CD4-positive, alpha-beta T cell treated with Interleukin-2 at 100 ng/mL for 4 hours (primary cell): ENCODE results near the gene NRN1L.

Experiments used
- DNase-seq: peaks from one replicate; pipeline ENCODE4 v3.0.0-alpha.2; 2020; ENCODE audit warnings: low spot score

NRN1L gene

DNA sequence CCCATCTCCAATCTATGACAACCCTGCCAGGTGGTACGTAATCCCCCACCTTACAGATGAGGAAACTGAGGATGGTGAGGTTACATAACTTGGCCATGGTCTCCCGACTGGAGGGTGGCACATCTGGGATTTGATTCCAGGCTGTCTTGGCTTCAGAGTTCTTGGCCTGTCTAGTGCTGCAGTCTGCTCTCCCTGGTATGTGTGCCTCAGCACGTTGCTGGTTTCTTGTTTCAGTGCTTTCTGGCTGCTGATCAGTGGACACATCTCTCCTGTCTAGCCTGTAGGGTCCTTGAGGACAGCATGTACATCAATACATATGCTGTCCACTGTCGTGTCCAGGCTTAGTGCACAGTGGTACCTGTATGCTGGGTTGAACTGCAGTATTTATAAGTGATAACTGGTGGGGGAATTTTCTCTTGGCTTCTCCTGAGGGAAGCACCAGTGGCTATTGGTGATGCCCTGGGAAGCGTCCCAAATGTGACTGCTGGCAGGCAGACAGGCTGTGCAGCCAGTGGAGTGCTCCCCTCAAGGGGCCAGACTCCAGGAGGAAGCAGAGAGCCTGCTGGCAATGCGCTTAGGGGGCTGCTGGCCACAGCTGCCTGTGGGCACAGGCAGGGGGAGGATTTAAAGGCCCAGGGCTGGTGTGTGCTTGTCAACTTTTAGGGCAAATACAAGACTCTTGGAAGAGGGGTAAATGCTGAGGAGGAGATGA is 32.6 kb downstream of the NRN1L start:
- DNase-seq: no peak

DNA sequence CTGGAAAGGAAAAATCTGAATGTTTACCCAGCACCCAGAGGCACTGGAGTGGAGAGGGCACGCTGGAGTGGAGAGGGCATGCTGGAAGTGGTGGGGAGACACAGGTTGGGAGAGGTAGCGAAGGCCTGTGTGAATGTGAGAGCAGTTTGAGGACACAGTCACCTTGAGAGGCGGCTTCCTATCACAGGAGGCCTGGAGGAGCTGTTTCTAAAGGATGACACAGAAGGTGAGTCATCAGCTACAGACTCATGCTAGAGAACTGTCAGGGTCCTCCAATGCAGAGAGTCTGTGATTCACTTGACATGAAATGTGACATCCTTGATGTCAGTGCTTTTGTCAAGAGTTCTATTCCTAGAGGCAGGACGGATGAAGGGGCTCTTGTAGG is 33.2 kb downstream of the NRN1L start:
- peak; percentile 64 for DNase-seq

- DNase-seq: no peak
Measured at GRCh38 chr16:67919622-67920221, 35.0 kb downstream of the NRN1L start.

- no peak for DNase-seq
Measured at GRCh38 chr16:67922221-67922620, 37.5 kb downstream of the NRN1L start.

- no peak for DNase-seq
Measured at GRCh38 chr16:67922740-67923139, 38.1 kb downstream of the NRN1L start.

DNA sequence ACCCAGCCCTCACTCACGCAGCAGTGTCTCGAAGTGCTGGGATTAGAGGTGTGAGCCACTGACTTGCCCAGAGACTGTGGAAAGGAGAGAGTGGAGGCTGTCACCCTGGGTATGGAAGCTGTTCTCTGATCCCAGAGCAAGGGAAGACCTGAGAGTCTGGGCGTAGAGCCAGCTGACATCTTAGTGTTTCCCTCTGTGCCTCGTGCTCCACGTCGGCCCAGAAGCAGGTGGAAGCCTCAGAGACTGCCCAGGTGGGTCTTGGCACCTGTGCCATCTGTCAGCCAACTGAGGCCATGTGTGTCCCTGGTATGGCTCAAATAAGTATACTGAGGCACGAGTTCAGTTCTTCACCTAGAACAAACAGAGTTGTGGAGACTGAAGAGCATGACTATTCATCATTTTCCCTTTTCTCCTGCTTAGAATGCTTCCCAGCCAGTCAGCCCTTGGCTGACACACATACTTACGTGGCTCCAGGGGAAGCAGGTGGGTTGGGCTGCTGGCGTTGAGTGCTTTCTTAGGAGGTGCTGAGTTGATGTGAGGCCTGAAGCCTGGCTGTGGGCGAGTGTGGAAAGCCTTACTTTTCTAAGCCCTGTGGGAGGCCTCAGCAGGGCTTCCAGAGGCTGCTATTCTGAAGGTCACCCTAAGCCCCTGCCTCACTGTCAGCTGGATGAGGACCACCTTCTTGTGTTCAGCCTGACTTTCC is 38.9 kb downstream of the NRN1L start:
- DNase-seq: no peak

GRCh38 chr16:67924140-67924906 is 39.6 kb downstream of the NRN1L start:
- DNase-seq: no peak

DNA sequence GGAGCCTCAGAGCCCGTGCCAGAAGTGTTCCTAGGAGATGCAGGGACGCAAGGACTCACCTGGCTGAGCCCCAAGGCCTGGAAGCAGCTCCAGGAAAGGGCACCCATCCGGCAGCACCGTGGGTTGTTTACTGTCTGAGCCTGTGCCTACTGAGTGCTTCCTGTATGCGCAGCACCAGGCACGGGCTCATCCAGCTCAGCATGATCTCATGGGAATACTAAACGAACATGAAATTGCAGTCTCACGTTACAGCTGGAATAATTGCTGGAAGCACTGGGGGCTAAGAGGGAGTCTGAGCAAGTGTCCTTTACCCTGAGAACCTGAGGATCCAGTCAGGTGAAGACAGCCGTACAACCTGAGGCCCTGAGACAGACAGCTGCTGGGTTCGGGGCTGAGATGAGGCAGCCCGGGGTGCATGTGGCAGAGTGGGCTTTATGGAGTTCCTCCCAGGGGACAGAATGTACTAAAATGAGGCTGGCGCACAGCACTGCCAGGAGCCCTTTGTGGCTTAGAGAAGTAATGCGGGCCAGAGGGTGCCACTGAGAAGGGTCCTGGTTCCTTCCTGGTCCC is 41.6 kb downstream of the NRN1L start:
- DNase-seq: no peak

DNA sequence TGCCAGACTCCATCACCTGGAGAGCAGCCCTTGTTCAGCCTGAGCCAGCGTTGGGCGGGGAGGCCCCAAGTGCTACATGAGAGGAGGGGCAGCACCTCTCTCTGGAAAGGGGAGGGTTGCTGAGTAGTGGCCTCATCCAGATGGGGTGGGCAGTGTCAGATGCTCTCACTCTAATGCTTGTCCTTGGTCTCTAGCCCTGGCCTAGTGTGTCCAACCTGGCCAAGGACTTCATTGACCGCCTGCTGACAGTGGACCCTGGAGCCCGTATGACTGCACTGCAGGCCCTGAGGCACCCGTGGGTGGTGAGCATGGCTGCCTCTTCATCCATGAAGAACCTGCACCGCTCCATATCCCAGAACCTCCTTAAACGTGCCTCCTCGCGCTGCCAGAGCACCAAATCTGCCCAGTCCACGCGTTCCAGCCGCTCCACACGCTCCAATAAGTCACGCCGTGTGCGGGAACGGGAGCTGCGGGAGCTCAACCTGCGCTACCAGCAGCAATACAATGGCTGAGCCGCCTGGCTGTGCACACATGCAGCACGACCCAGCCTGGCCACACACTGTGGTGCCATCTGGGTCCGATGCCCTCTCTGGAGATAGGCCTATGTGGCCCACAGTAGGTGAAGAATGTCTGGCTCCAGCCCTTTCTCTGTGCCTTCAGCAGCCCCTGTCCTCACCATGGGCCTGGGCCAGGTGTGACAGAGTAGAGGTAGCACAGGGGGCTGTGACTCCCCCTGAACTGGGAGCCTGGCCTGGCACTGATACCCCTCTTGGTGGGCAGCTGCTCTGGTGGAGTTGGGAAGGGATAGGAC is 42.7 kb downstream of the NRN1L start:
- DNase-seq: no peak

DNA sequence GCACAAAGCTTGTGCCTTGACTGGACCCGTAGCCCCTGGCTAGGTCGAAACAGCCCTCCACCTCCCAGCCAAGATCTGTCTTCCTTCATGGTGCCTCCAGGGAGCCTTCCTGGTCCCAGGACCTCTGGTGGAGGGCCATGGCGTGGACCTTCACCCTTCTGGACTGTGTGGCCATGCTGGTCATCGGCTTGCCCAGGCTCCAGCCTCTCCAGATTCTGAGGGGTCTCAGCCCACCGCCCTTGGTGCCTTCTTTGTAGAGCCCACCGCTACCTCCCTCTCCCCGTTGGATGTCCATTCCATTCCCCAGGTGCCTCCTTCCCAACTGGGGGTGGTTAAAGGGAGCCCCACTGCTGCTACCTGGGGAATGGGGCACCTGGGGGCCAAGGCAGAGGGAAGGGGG is 43.5 kb downstream of the NRN1L start:
- DNase-seq: no peak

DNA sequence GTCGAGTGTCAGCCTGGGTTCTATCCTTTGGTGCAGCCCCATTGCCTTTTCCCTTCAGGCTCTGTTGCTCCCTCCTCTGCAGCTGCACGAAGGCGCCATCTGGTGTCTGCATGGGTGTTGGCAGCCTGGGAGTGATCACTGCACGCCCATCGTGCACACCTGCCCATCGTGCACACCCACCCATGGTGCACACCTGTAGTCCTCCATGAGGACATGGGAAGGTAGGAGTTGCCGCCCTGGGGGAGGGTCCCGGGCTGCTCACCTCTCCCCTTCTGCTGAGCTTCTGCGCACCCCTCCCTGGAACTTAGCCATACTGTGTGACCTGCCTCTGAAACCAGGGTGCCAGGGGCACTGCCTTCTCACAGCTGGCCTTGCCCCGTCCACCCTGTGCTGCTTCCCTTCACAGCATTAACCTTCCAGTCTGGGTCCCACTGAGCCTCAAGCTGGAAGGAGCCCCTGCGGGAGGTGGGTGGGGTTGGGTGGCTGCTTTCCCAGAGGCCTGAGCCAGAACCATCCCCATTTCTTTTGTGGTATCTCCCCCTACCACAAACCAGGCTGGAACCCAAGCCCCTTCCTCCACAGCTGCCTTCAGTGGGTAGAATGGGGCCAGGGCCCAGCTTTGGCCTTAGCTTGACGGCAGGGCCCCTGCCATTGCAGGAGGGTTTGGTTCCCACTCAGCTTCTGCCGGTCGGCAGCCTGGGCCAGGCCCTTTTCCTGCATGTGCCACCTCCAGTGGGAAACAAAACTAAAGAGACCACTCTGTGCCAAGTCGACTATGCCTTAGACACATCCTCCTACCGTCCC is 44.1 kb downstream of the NRN1L start:
- peak; percentile 81 for DNase-seq

DNA sequence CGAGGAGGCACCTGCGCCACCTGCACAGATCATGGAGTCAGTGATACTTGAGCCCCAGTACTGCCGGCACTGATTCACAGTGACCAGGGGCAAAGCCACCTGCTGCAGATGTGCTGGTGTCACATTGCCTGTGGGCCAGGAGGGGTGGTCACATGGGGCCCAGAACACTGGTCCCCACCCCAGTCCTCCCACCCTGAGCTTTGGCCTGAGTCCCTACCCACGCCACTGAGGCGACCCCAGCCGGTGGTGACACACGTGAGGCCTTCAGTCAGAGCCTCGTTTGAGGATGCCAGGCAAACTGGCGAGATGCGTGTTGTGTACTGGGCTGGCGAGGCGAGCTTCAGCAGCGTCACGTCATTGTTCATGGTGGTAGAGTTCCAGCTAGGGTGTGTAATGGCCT is 45.5 kb downstream of the NRN1L start:
- DNase-seq: no peak

GRCh38 chr16:67930678-67931211 is 46.1 kb downstream of the NRN1L start:
- DNase-seq: no peak

DNA sequence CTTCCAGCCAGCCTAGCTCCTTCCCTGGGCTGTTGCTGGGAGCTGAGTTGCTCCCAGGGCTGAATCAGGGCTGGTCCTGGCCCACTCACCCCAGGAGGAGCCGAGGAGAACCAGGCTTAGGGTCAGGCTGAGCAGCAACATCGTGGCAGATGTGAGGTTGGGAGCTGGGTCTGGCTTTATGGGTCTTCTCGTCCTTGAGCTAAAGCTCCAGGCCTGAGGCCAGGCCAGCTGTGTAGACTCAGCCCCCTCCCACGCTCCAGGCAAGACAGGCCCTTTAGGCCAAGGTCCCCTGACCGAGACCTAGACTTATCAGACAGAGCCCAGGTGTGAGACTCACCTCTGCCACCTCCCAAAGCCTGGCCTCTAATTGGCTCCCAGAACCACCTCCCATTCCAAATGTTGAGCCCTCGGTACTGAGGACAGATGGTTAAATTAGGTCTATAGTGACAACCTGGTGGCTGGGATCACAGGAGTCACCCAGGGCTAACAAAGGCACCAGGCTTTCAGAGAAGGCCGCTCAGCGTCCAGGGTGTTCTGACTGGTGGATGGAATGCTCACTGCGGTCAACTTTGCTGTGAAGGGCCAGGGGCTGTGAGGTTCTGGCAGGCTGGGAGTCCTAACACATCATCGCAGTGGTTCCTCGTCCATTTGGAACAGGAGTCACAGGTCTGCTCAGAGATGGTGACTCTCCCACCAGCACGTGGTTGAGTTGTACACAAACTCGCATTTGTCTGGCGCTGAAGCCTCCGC is 47.2 kb downstream of the NRN1L start, which contains the start of gene CTRL:
TSS of gene CTRL (minus strand) at position 151 of the 750 bp plus-strand sequence. CDS start at position 141, 10 bp downstream.
- no peak for DNase-seq

DNA sequence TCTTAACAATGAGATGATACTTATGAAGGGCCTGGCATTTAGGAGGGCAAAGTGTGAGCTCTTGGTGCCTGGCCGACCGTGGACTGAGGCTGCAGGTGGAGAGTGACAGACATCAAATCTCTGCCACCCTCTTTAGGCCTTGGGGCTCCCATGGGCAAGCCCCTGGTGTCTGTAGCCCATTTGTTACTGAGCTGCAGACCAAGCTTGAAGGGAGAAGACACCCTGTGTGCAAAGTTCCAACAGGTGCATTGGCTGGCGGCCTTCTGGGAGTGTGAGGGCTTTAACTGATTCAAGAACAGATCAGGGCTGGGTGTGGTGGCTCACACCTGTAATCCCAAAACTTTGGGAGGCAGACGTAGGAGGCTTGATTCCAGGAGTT is 47.8 kb downstream of the NRN1L start:
- no peak for DNase-seq

- DNase-seq: no peak
Measured at GRCh38 chr16:67933805-67934204, 49.1 kb downstream of the NRN1L start.

- no peak for DNase-seq
Measured at GRCh38 chr16:67934306-67935100, 49.8 kb downstream of the NRN1L start.

- DNase-seq: no peak
Measured at GRCh38 chr16:67935101-67935401, 50.4 kb downstream of the NRN1L start.
